ENCODE data around the gene ATP11B.

The ATP11B gene

GRCh38 chr3:182824957-182825356, 31.7 kb downstream of the ATP11B start:
- in situ Hi-C loops (cut with HindIII; ENCODE audit: low sequenced_read_pairs) = no loop called here
- H3K4me3 ChIP-seq (ENCODE audit: low read depth, low read length) = no peak overlapping the region
- TF ChIP-seq CTCF (IDR thresholded peaks at IDR 0.05; ENCODE audit: low read depth, low read length) = no peak
- no peak for DNase-seq (ENCODE audit: low read depth, low spot score)

GRCh38 chr3:182829761-182830405, 36.6 kb downstream of the ATP11B start:
- TF ChIP-seq CTCF (IDR thresholded peaks at IDR 0.05; ENCODE audit: low read depth, low read length) = no peak
- in situ Hi-C loops (cut with HindIII; ENCODE audit: low sequenced_read_pairs) = no loop called here
- no peak for DNase-seq (ENCODE audit: low read depth, low spot score)
- no peak overlapping the region for H3K4me3 ChIP-seq (ENCODE audit: low read depth, low read length)

GRCh38 chr3:182837855-182838454, 44.7 kb downstream of the ATP11B start:
- in situ Hi-C loops (cut with HindIII; ENCODE audit: low sequenced_read_pairs) = no loop called here
- peak; percentile 32 for TF ChIP-seq CTCF (IDR thresholded peaks at IDR 0.05; ENCODE audit: low read depth, low read length)
- no peak overlapping the region for H3K4me3 ChIP-seq (ENCODE audit: low read depth, low read length)
- DNase-seq (ENCODE audit: low read depth, low spot score) = peak; percentile 54

- H3K4me3 ChIP-seq (ENCODE audit: low read depth, low read length) = no peak overlapping the region
- in situ Hi-C loops (cut with HindIII; ENCODE audit: low sequenced_read_pairs) = no loop called here
- DNase-seq (ENCODE audit: low read depth, low spot score) = peak; percentile 6
- TF ChIP-seq CTCF (IDR thresholded peaks at IDR 0.05; ENCODE audit: low read depth, low read length) = no peak
These were observed 50.2 kb downstream of the ATP11B start for GRCh38 chr3:182843478-182843877.

- no peak for TF ChIP-seq CTCF (IDR thresholded peaks at IDR 0.05; ENCODE audit: low read depth, low read length)
- in situ Hi-C loops (cut with HindIII; ENCODE audit: low sequenced_read_pairs) = no loop called here
- DNase-seq (ENCODE audit: low read depth, low spot score) = no peak
These were observed 55.6 kb downstream of the ATP11B start for GRCh38 chr3:182848906-182849305.

GRCh38 chr3:182855076-182855475, 61.8 kb downstream of the ATP11B start:
- no peak for TF ChIP-seq CTCF (IDR thresholded peaks at IDR 0.05; ENCODE audit: low read depth, low read length)
- no peak overlapping the region for H3K4me3 ChIP-seq (ENCODE audit: low read depth, low read length)
- no peak for DNase-seq (ENCODE audit: low read depth, low spot score)
- in situ Hi-C loops (cut with HindIII; ENCODE audit: low sequenced_read_pairs) = no loop called here

More at GRCh38 chr3:182848906-182849305, 55.6 kb downstream of the ATP11B start:
- H3K4me3 ChIP-seq (ENCODE audit: low read depth, low read length) = no peak overlapping the region

Data from astrocyte of the spinal cord (primary cell).